GM23248 (cell line): ENCODE measurements around the gene ICE1.

Experiments
- EZH2 ChIP-seq: fragments of 200-600 bp; sonication (generic); IDR thresholded peaks from 2 replicates; pipeline ENCODE4 v1.6.1; 2018; ENCODE audit warnings: antibody characterized with exemption, mild to moderate bottlenecking; ENCODE audit not compliant: insufficient read depth, poor library complexity, severe bottlenecking
- EZH2phosphoT487 ChIP-seq: fragments of 200-600 bp; sonication (generic); IDR thresholded peaks from 2 replicates; pipeline ENCODE4 v1.6.1; 2018; ENCODE audit warnings: antibody characterized with exemption, moderate library complexity, mild to moderate bottlenecking, low read depth; ENCODE audit not compliant: insufficient read depth

- TF ChIP-seq EZH2phosphoT487 = no peak
- TF ChIP-seq EZH2 = no peak
Measured at GRCh38 chr5:5536871-5537270, 114.4 kb downstream of the ICE1 start.
